ENCODE measurements around the gene BAK1. TPM values are rescaled to one million over a fixed set of nuclear protein-coding genes. Genes with fewer than 3 reads are reported as not detected.

Gene BAK1
- total RNA-seq, 6 experiments from 2014 or later = 17.5 to 23.2 (median 19.9) TPM

GRCh38 chr6:33607126-33607783 lies 27.2 kb upstream of the BAK1 start:
- DNase-seq = no peak
- Mint-ChIP-seq H3K36me3 (ENCODE audit: low read depth) (peaks cover 12% of the 10 kb centered on the region), H3K27me3 (ENCODE audit: insufficient read depth) (peaks cover 9% of the 10 kb centered on the region; the same call in 1 of the 2 replicates), H3K27ac (no peak overlapping the region), H3K4me1 (ENCODE audit: low read depth) (peaks cover 52% of the 10 kb centered on the region), H3K9me3 (peaks cover 22% of the 10 kb centered on the region), H3K4me3 (no peak overlapping the region)
- TF ChIP-seq CTCF (IDR thresholded peaks at IDR 0.05) = no peak

- Mint-ChIP-seq H3K4me3 (no peak overlapping the region), H3K9me3 (peaks cover 26% of the 10 kb centered on the region), H3K27ac (no peak overlapping the region), H3K27me3 (ENCODE audit: insufficient read depth) (peaks cover 9% of the 10 kb centered on the region; the same call in 1 of the 2 replicates), H3K4me1 (ENCODE audit: low read depth) (peaks cover 47% of the 10 kb centered on the region), H3K36me3 (ENCODE audit: low read depth) (peaks cover 15% of the 10 kb centered on the region)
- no peak for DNase-seq
- no peak for TF ChIP-seq CTCF (IDR thresholded peaks at IDR 0.05)
These were observed 26.6 kb upstream of the BAK1 start for GRCh38 chr6:33606642-33607041.

- peak; percentile 43 for DNase-seq
- no peak; the same call in 1 of the 2 replicates for TF ChIP-seq CTCF (IDR thresholded peaks at IDR 0.05)
- Mint-ChIP-seq H3K9me3 (peaks cover 26% of the 10 kb centered on the region), H3K27ac (peak overlapping the region; percentile 36), H3K27me3 (ENCODE audit: insufficient read depth) (peaks cover 9% of the 10 kb centered on the region; the same call in 1 of the 2 replicates), H3K36me3 (ENCODE audit: low read depth) (peaks cover 15% of the 10 kb centered on the region), H3K4me3 (peak overlapping the region; percentile 0; the same call in 1 of the 2 replicates), H3K4me1 (ENCODE audit: low read depth) (peaks cover 35% of the 10 kb centered on the region)
These were observed 25.1 kb upstream of the BAK1 start for GRCh38 chr6:33604941-33605854.

GRCh38 chr6:33602180-33602579 lies 22.1 kb upstream of the BAK1 start:
- peaks cover 2% of the 10 kb centered on the region; the same call in 1 of the 2 replicates for H3K27me3 Mint-ChIP-seq (ENCODE audit: insufficient read depth)
- DNase-seq = no peak
- H3K4me3 Mint-ChIP-seq = no peak overlapping the region
- peaks cover 15% of the 10 kb centered on the region for H3K36me3 Mint-ChIP-seq (ENCODE audit: low read depth)
- no peak overlapping the region for H3K27ac Mint-ChIP-seq
- no peak for TF ChIP-seq CTCF (IDR thresholded peaks at IDR 0.05)
- H3K4me1 Mint-ChIP-seq (ENCODE audit: low read depth) = peaks cover 11% of the 10 kb centered on the region
- H3K9me3 Mint-ChIP-seq = peaks cover 26% of the 10 kb centered on the region

- no peak overlapping the region for H3K27ac Mint-ChIP-seq
- no peak for DNase-seq
- peaks cover 15% of the 10 kb centered on the region for H3K36me3 Mint-ChIP-seq (ENCODE audit: low read depth)
- peaks cover 26% of the 10 kb centered on the region for H3K9me3 Mint-ChIP-seq
- peaks cover 2% of the 10 kb centered on the region; the same call in 1 of the 2 replicates for H3K27me3 Mint-ChIP-seq (ENCODE audit: insufficient read depth)
- no peak for TF ChIP-seq CTCF (IDR thresholded peaks at IDR 0.05)
- H3K4me3 Mint-ChIP-seq = no peak overlapping the region
- peaks cover 11% of the 10 kb centered on the region for H3K4me1 Mint-ChIP-seq (ENCODE audit: low read depth)
These were observed 20.7 kb upstream of the BAK1 start for GRCh38 chr6:33600761-33601160.

All from HFFc6 (cell line).